Fibroblast of gingiva (primary cell): ENCODE measurements around the gene ATP8A1.
A peak's percentile ranks its signal among the peaks of the same experiment; 100 is the strongest.
"Not testable (repeated sequence)": the region's sequence is repeated elsewhere in the genome, so short reads cannot be mapped to it uniquely, and the experiment has no call there.

Source experiments
- DNase-seq: peaks from one replicate; pipeline ENCODE4 v3.0.0-alpha.2; 2011; ENCODE audit warnings: low read depth

ATP8A1 gene

DNA sequence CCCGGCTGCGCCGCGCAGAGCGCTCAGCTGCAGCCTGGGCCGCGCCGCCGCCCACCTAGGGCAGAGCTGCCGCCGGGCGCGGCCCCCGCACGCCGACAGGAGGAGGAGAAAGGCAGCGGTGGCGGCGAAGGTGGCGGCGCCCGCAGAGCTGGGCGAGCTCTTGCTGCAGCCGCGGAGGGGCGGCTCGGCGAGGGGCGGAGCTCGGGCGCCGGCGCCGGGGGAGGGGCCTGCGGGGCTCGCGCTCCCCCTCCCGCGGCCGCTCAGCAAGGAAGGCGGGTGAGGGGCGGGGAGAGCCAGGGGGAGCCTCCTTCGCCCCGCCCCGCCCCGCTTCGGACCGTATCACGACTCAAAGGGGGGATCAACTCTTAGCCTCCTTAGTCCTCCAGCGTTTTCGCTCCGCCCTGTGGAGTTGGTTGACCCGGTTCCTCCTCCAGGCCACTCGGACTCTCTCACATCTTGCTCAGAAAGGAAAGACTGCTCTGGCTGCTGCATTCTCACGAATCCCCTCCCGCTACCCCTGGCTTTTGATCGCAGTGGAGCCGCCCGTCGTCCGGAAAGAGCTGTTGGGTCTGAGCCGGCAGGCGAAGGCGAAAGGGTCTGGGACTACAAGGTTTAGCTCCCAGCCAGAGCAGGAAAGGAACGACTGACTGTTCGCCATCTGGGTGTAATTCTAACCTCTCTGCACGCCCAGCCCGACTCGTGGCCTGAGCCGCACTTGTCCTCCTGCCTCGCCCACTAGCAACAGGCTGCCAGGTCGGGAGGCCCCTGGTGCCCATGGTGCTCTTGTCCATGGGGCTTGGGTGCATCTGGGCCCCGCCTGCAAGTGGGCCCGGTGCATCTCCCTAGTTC is at the start of gene ATP8A1:
Gene ATP8A1 (minus strand): TSS at position 162 of the 849 bp plus-strand sequence. CDS start 232 bp downstream, outside the sequence.
- peak; percentile 80 for DNase-seq

DNA sequence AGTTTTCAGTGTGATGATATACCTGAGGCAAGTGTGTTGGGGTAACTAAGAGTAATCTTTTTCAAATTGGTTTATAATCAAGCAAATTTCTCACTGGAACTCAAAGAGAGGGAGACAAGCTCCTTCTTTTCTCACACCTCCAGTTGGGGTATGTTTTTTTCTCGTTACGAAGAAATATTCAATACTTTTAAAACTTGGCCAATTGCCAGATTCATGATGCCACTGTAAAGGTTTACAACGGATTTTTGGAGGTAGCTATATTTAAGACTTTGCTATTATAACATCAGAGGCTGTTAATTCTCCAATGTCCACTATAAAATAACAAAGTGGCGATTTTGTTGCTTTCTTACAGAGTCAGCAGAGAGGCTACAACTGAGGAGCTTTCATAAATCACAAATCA is 49.2 kb upstream of the ATP8A1 start:
- no peak for DNase-seq

DNA sequence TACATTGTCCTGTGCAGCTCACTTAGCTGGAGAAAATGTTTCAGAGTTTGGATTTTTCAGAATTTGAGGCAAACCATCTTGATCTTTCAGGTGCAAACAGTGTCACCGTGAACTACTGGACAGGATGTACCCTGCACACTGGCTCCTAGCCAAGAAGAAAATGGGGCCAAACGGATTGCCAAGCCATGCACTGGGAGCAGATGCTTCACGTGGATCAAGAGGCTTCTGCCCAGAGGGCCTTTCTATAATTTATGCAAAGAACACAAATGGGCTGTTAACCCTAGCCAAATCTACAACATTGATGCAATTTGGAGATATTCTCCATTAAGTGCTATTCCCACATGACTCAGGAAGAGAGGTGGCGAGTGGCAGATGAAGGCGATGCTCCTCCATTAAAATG is 46.9 kb upstream of the ATP8A1 start:
- no peak for DNase-seq

DNA sequence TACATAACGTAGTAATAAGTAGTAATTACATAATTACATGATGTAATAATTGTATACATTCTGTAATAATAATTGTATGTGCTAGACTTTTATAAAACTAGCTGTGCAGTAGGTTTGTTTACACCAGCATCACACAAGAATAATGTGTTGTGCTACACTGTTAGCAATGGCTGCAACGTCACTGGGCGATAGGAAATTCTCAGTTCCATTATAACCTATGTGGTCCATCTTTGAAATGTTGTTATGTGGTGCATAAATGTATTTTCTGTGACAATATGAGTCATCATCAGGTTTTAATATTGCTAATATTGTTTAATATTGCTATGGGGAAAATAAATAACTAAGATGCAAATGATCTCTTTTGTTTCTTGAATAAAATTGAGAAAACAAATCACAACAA is 46.0 kb upstream of the ATP8A1 start:
- DNase-seq = no peak

DNA sequence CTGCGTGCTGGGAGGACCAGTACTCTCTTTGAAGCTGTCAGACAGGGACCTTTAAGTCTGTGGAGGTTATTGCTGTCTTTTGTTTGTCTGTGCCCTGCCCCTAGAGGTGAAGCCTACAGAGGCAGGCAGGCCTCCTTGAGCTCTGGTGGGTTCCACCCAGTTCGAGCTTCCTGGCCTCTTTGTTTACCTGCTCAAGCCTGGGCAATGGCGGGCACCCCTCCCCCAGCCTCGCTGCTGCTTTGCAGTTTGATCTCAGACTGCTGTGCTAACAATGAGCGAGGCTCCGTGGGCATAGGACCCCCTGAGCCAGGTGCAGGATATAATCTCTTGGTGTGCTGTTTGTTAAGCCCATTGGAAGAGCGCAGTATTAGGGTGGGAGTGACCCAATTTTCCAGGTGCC is 44.9 kb upstream of the ATP8A1 start:
- not testable (repeated sequence) for DNase-seq

DNA sequence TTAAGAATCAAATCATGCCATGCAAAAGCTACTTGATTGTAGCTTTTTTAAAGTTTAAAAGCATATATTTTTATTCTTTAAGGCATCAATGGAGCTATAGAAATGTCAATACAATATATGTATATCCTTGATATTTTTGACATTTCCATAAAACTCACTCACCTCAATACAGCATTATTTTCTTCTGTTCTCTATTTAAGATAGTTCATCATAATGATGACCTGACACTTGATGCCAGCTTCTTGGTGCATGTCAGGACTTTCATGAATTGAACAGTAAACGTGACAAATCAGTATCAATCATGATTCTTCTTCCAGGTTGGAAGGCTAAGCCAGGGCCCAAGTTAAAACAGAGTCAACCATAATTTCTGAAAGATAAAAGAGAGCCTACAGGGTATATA is 33.6 kb upstream of the ATP8A1 start:
- no peak for DNase-seq

DNA sequence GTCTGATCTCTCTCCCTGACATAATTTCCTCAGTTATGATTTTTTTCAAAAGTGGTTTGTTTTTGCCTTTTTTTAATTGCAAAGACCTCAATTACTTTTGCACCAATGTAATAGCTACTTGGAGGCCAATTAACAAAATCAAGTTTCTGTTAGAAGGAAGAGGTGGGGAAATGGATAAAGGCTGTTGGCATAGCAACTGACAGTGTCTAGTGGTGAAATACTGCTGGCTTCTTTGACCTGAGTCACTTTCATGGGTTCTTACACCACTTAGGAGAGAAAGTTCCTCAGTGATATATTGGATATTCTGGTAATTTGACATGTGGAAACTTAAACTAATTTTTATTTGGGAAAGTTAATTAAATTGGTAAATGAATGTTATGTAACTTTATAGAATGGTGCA is 26.5 kb upstream of the ATP8A1 start:
- DNase-seq = no peak

DNA sequence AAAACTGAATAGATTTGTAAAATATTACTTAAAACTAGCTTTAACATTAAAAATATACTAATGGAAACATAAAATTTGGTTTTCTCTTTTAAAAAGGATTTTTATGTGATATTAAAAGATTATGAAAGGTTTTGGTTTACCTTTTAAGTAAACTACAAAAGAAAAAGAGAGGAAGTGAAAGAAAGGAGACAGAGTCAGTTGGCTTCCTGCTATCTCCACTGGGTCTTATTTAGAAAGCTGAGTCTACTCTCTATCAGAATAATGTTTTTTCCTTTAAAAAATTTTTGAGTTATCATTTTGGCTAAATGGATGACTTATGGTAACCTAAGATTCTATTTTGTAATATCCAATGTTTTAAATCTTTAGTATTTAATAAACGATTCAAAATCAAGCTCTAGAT is 21.6 kb upstream of the ATP8A1 start:
- DNase-seq = no peak

DNA sequence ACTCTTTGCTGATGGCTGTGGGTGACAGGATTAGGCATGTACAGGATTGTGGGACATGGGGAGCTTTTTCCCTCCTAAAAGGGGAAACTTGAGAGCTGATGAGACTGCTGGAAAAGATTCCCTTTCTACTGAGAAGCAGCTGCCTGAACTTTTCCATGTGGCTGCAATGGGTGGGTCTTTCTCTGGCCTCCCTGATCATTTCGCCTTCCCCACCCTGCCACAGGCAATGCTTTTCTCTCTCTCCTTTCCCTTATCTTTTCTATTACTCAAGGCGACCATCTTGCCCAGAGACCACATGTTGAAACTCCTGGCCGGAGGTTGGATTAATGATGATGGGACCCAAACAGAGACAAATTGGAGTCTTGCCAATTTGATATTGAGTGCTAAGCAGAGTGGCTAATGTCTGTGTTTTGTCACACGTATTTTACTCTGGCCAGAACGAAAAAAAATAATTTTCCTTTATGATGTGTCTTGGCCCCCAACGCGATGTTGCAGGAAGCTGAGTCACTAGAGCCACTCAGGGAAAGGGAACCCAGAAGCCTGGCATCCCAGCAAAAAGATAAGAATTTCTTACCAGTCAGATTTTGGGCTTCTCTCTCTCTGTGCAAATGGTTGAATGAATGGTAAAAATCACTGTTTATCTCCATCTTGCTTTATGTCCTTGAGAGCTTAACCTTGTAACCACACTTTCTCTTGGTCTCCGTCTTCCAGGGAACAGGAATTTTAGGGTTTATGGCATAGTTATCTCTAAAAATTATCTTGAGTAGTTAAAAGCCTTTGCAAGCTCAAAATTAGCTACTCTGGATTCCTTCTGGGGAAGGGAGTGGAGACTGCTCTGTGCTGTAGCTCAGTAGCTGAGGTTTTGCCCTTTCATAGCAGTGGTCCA is 19.4 kb upstream of the ATP8A1 start:
- no peak for DNase-seq

DNA sequence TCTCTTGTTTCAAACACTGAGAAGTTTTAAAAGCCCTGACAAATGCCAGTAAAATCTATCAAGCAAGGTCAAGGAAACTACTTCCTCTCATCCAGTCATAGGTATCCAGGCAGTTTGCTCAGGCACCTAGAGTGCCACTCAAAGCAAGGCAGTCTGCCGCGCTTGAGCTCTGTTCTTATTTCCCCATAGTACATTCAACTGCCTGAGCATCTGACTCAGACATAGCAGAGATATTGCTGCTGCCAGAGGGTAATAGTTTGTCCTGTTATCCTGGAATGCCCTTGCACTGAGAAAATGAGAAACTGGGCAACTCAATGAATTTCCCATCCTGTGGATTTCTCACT is 16.1 kb upstream of the ATP8A1 start:
- no peak for DNase-seq

DNA sequence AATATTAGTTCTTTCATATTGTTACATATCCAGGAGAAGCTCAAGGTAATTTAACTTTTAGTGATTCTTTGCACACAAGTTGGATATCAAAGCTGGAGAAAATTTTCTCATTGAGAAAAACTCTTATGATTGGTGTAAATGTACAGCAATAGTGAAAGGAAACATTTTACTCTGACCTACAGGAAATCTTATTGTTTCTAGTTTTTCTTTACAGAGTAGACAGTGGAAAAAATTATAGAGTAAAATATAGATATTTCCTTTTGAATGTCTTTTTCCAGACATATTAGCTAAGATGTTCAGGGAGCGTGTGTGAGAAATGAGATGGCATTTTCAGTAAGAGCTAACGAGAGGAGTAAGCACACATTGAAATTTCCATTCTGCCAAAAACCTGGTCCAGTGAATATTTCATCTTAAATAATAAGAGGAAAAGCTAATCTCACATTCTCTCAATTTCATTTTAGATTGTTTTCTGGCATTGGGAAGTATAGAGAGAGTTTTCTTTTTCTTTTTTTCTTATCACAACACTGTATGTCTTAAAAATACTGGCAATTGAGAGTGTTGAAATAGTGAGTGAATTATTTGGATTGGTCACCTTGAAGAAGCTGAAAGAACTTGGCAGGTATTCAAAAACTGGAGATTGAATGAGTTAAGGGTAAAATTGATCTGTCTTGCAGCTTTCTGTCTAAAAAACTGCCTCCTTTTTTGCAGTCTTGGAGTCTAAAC is 15.6 kb upstream of the ATP8A1 start:
- DNase-seq = no peak

DNA sequence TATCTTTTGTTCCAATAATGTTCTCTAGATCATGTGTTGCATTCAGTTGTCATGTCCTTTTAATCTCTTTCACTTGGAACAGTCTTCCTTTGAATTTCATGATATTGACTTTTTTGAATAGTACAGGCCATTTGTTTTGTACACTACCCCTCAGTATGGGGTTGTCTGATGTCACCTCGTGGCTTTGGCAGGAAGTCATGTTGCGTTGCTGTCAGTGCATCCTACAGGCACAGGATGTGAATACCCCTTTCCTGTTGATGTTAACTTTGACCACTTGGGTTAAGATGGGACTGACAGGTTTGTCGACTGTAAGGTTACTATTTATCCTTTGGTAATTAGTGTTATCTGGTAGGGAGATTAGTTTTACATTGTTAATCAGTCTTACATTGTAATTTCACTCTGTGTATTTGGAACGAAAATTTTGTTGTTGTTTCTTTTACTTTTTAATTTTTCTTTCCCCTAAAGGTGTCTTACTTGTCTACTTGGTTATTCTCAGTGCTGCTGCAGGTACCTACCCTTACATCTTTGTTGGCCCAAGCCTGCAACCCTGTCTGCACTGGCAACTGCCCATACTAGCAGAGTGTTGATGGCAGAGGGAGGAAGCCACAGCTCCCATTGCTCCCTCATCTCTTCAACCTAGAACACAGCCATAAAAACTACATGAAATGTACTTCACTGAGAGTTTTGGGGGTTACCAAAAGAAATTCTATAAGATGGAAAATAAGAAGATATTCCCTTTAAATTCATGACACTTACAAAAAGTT is 14.7 kb upstream of the ATP8A1 start:
- no peak for DNase-seq

DNA sequence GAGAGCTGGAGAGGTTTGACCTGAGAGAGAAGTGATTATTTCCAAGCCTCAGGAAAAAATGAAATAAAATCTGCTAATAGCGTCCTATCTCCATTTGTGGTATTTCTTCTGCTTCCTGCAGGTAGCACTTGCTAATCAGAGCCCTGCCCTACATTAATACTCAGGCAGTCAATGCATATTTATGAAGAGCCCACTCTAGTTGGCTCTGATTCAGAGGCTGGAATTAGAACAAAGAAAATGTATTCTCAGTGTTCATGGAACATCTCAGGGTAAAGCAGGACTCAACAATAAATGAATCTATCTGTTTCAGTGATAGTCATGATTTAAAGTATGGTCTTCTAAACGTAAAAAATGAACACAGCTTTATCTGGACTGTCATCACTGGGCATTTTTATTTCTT is 1.4 kb upstream of the ATP8A1 start:
- no peak for DNase-seq

DNA sequence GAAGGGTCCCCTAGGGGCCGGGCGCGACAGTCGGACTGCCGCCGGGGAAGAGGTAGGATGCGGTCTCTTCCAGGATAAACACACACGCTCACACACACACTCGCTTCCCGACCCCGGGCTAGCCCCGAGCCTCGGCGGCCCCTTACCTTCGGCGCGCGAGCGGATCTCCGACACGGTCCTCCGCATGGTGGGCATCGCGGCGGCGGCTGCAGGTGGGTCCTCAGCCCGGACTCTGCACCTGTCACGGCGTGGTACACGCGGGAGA is 294 bp downstream of the ATP8A1 start:
- no peak for DNase-seq

DNA sequence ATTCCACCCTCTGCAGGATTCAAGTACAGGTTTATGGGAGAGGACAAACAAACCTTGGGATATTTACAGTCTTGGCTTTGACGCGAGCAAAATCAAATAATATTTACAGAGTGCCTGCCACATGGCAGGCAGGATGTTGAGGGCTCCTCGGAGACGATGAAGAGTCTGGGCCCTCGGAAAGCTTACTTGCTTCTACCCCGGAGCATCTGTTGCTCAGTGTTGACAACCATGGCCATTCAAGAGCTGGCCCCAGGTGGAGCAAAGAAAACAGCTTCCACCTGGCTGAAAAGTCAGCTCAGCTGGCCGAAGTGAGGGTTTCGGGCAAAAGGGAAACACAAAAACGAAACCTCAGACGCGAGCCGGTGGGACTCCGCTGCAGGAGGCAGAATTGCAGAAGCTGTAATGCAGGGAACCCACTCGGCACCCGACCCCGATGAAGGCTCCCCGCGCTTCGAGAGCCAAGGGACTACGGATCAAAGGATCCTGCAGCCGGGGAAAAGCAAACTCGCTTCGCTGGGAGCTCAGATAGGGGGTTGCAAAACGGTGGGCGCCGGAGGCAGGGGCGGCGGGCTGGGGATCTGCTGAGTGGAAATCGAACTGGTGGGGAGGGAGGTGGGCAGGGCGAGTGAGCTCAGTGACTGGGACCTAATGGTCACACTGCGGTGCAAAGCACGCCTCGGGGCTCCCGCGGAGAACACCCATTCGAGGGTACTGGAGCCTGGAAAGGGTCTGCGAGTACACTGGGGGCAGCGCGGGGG is 805 bp downstream of the ATP8A1 start:
- DNase-seq = no peak

DNA sequence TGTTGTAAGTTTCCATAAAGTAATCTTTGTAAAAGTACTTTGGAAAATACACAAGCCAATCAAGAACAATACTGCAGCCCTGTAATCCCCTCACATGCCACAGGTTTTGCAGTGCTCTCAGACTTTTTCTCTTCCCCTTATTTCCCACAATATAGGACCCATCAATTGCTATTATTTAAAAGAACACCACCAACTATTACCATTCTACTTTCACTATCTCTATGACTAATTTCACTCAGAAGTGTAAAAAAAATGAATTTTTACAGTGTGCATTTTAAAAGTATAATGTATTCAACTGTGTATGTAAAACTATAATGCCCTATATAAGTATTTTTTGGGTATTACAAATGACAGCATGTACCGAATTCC is 1.7 kb downstream of the ATP8A1 start:
- DNase-seq = no peak

DNA sequence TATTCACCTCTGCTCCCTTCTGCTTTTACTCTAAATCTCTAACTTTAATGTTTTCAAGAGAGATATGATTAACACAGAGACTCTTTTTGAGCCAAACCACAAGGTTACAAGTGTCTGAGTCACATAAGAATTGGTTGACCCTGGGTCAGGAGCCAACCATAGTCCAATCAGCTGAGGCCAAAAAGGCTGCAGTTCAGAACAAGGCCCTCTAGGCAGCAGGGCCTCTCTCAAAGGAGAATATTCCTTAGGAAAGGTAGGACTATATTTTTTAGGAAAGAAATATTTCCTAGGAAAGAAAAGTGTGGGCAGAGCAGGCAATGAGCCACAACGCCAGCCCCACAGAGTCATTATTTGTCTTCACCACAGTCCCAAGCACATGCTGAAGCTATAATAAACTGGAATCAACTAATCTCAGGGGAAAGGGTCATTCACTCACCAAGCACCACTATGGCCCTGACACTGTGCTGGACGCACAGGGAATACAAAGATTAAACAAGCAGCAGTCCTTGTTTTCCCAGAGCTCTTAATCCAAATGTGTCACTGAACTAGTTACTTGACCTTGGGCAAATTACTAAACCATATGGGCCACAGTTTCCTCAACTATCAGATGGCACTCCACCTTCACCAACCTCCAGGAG is 2.2 kb downstream of the ATP8A1 start:
- peak; percentile 32 for DNase-seq

DNA sequence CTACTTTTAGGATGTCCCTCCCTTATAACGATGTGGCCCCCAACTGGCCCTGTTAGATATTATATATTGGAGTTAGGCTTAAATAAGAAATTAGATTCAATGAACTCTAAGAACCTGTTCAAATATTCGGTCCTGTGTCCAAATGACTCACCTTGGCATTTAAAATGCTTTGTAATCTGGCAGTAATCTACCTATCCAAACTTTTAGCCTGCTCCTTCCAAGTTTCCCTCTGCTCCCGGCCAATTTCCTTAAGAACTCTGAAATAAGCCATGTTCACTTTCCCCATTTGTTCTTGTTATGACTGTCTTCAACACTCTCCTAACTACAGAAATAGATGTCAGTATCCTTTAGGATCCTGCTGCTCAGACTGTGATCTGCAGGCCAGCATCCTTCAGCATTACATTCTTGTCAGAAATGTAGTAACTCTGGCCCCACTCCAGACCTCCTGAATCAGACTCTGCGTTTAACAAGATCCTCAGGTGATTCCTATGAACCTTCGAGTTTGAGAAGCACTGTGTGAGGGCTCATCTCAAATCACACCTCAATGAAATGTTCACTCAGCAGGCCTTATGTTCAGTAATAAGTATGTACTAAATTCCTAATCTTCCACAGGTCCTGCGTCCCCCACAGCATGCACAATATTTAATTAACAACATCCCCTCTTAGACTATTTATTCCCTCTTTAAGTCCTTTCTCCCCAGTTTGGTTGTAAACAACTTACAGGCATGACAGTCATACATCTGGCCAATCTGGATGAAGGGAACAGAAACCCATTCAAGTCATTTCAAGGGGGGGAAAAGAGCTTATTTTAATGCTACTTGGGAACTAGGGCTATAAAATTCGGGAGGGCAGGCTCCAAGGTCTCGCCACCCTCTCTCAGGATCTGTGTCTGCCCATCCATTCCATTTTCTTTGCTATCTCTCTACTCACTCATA is 3.0 kb downstream of the ATP8A1 start:
- no peak for DNase-seq

DNA sequence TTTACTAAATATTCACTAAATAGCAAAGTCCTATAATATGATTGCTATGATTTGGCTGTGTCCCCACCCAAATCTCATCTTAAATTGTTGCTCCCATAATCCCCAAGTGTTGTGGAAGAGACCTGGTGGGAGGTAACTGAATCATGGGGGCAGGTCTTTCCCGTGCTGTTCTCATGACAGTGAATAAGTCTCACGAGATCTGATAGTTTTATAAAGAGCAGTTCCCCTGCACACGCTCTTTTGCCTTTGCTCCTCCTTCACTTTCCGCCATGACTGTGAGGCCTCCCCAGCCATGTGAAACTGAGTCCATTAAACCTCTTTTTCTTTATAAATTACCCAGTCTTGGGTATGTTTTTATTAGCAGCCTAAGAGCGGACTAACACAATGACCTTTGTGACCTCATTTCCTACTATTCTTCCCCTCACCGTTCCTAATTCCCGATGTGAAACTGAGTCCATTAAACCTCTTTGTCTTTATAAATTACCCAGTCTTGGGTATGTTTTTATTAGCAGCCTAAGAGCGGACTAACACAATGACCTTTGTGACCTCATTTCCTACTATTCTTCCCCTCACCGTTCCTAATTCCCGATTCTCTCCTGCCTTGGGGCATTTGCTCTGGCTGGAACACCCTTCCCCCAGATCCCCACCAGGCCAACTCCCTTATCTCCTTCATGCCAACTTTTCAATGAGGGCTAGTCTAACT is 4.2 kb downstream of the ATP8A1 start:
- not testable (repeated sequence) for DNase-seq
